Stimulated activated effector memory CD8-positive, alpha-beta T cell treated with anti-CD3 and anti-CD28 coated beads, Interleukin-12 subunit alpha, Interleukin-12 subunit beta, amount 100 ng/mL, for 72 hours (primary cell): ENCODE measurements around the gene GFOD1.
"Not testable (repeated sequence)": the region's sequence is repeated elsewhere in the genome, so short reads cannot be mapped to it uniquely, and the experiment has no call there.

ENCODE experiments used
- ATAC-seq: fragments of 150-1000 bp; cut with Tn5 transposase; 2 replicates; pipeline ENCODE4 v1.10.0; 2021
- DNase-seq, 2 donors: peaks; one replicate each; pipeline ENCODE4 v3.0.0; 2021 to 2022; ENCODE audit warnings: low spot score in 2 of 2
- H3K27ac Mint-ChIP-seq: one replicate; pipeline ENCODE4 v1.8.0; 2022; ENCODE audit warnings: mild to moderate bottlenecking, mixed read lengths
- H3K36me3 Mint-ChIP-seq: one replicate; pipeline ENCODE4 v1.8.0; 2022; ENCODE audit warnings: mild to moderate bottlenecking, mixed read lengths
- H3K4me1 Mint-ChIP-seq: one replicate; pipeline ENCODE4 v1.8.0; 2022; ENCODE audit warnings: mixed read lengths
- H3K4me3 Mint-ChIP-seq: one replicate; pipeline ENCODE4 v1.8.0; 2022; ENCODE audit warnings: mild to moderate bottlenecking, mixed read lengths
- H3K9me3 Mint-ChIP-seq: one replicate; pipeline ENCODE4 v1.8.0; 2022; ENCODE audit warnings: mixed read lengths

The GFOD1 gene

DNA sequence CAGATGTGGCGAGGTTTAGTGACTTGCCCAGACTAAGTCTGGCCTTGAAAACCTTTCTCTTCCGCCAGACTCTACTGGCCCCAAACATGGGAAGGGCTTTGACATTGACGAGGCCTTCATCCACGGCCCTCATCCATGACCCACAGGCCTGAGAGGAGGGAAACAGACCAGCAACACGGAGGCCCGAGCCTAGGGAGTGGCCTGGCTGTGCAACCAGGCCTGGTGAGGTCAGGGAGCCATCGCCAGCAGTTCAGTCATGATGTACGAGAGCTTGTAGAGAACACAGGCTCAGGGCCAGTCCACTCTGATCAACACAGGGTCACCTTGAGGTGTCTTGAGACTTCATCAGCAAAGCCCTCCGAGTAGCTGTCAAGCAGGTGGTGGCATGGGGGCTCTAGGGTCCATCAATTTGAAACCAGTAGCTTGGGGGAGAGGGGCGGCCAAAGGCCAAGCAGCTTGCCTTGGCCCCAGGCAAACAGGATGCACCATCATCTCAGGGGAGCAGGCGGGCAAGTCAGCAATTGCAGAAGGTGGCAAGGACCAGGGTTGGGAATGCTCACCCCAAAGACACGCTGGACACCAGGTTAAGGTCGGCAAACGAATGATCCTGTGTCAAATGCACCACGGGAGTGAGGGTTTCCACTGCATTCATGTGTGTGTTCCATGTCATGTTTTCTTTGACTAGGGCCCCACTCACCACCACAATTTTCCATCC is 36.1 kb downstream of the GFOD1 start:
- no peaks in the 10 kb centered on the region for H3K9me3 Mint-ChIP-seq
- H3K4me1 Mint-ChIP-seq = peaks cover 41% of the 10 kb centered on the region
- DNase-seq (no peak), ATAC-seq (no peak)
- no peak overlapping the region for H3K27ac Mint-ChIP-seq
- peaks cover 14% of the 10 kb centered on the region for H3K36me3 Mint-ChIP-seq
- H3K4me3 Mint-ChIP-seq = no peak overlapping the region

GRCh38 chr6:13450628-13451027 is 36.8 kb downstream of the GFOD1 start:
- no peak for ATAC-seq
- DNase-seq = no peak
- H3K27ac Mint-ChIP-seq = no peak overlapping the region
- H3K9me3 Mint-ChIP-seq = no peaks in the 10 kb centered on the region
- H3K4me3 Mint-ChIP-seq = no peak overlapping the region
- peaks cover 36% of the 10 kb centered on the region for H3K4me1 Mint-ChIP-seq
- H3K36me3 Mint-ChIP-seq = peaks cover 14% of the 10 kb centered on the region

DNA sequence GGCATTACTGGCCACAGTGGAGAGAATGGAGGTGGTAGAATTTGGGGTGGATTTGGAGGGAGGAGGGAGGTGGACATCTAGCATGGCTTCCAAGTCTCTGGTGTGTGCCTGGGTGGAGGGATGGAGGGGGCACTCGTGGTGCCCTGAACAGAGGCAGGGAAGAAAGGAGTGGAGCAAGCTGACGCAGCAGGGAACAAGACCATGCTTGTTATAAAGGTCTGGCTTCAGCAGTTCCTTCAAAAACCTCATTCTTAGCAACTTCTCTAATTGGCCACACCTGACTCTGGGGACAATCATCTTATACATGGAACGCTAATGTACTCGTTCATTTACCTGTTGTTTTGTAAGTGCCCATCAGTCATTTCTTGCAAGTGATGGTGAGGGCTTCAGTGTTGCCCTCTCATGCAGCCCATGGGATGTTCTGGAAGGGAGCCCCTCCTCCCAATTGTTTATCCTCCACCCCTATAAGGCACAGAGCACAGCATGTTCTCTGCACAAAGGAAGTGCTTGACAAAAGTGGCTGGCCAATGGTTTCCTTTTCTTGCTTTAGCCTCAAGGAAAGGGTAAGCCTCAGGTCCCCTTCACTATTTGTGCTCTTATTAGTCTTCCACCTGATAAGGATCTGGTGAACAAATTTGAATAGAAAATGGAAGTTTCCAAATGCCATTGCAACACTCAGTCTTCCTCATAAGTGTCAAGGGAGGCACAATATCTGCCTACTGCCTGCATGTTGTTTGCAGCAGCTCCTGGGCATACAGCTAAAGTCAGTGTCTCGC is 39.3 kb downstream of the GFOD1 start:
- no peaks in the 10 kb centered on the region for H3K36me3 Mint-ChIP-seq
- ATAC-seq (peak; percentile 26), DNase-seq (no peak)
- H3K4me1 Mint-ChIP-seq = peaks cover 16% of the 10 kb centered on the region
- no peak overlapping the region for H3K4me3 Mint-ChIP-seq
- H3K9me3 Mint-ChIP-seq = no peaks in the 10 kb centered on the region
- H3K27ac Mint-ChIP-seq = peak overlapping the region; percentile 27

GRCh38 chr6:13446381-13446780 is 41.0 kb downstream of the GFOD1 start:
- Mint-ChIP-seq H3K27ac (no peak overlapping the region), H3K36me3 (no peaks in the 10 kb centered on the region), H3K4me3 (no peak overlapping the region), H3K4me1 (peaks cover 16% of the 10 kb centered on the region), H3K9me3 (no peaks in the 10 kb centered on the region)
- ATAC-seq (no peak), DNase-seq (no peak)

DNA sequence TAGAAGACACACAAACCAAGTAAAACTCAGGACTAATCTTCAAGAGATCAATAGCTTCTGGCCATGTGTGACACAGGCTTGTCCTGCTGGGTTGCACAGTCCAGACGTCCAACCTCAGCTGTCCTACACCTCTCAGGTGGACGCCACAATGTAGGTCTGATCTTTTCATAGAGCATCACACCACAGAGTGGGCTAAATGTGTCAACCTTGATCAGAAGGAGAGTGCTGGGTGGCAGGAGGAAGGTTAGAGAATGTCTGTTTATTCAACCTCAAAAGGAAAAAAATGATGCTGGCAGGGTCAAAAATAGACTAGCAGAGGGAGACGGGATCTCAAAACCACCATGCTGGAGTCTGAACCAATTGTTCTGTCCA is 41.7 kb downstream of the GFOD1 start:
- Mint-ChIP-seq H3K36me3 (no peaks in the 10 kb centered on the region), H3K4me1 (peaks cover 16% of the 10 kb centered on the region), H3K9me3 (no peaks in the 10 kb centered on the region), H3K4me3 (no peak overlapping the region), H3K27ac (no peak overlapping the region)
- DNase-seq (no peak), ATAC-seq (no peak)

- H3K4me1 Mint-ChIP-seq = peaks cover 16% of the 10 kb centered on the region
- ATAC-seq (no peak), DNase-seq (no peak)
- no peaks in the 10 kb centered on the region for H3K9me3 Mint-ChIP-seq
- H3K27ac Mint-ChIP-seq = no peak overlapping the region
- no peak overlapping the region for H3K4me3 Mint-ChIP-seq
- no peaks in the 10 kb centered on the region for H3K36me3 Mint-ChIP-seq
Measured at GRCh38 chr6:13445005-13445743, 42.2 kb downstream of the GFOD1 start.

DNA sequence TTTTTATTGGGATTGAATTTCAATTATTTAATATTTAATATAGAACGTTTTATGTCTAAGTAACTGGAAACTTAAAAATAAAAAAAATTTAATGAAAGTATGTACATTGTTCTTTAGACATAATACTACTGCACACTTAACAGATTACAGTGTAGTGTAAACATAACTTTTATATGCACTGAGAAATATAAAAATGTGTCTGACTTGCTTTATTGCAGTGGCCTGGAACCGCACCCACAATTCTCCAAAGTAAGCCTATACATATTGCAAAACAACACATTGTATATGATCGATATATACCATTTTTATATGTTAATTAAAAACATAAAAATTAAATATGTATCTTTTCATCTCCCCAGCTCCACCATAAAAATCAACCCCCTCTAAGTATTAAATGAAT is 42.8 kb downstream of the GFOD1 start:
- H3K27ac Mint-ChIP-seq = no peak overlapping the region
- no peak for ATAC-seq
- no peak overlapping the region for H3K4me3 Mint-ChIP-seq
- H3K9me3 Mint-ChIP-seq = no peaks in the 10 kb centered on the region
- no peak for DNase-seq
- peaks cover 16% of the 10 kb centered on the region for H3K4me1 Mint-ChIP-seq
- H3K36me3 Mint-ChIP-seq = no peaks in the 10 kb centered on the region

GRCh38 chr6:13443978-13444377 is 43.4 kb downstream of the GFOD1 start:
- peaks cover 16% of the 10 kb centered on the region for H3K4me1 Mint-ChIP-seq
- not testable (repeated sequence) for H3K9me3 Mint-ChIP-seq

DNA sequence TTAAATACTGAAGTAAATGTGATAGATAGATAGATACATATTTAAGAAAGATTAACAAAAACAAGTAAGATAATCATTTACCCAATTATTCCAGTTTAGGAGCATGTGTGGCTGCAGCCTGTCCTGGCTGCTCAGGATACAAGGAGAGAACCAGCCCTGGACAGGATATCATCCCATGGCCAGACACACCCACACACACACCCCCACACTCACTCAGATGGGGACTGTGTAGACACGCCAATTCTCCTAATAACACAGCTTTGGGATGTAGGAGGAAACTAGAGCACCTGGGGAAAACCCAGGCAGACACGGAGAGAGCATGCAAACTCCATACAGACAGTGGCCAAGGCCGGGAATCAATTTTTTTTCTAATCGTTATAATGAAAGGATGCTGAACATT is 45.6 kb downstream of the GFOD1 start:
- no peak for ATAC-seq
- Mint-ChIP-seq H3K4me3 (no peak overlapping the region), H3K9me3 (no peaks in the 10 kb centered on the region), H3K27ac (no peak overlapping the region), H3K4me1 (peaks cover 6% of the 10 kb centered on the region), H3K36me3 (no peaks in the 10 kb centered on the region)
- DNase-seq = no peak

More at GRCh38 chr6:13443978-13444377, 43.4 kb downstream of the GFOD1 start:
- H3K4me3 Mint-ChIP-seq, H3K27ac Mint-ChIP-seq, DNase-seq, H3K36me3 Mint-ChIP-seq, ATAC-seq: not testable (repeated sequence)

DNA sequence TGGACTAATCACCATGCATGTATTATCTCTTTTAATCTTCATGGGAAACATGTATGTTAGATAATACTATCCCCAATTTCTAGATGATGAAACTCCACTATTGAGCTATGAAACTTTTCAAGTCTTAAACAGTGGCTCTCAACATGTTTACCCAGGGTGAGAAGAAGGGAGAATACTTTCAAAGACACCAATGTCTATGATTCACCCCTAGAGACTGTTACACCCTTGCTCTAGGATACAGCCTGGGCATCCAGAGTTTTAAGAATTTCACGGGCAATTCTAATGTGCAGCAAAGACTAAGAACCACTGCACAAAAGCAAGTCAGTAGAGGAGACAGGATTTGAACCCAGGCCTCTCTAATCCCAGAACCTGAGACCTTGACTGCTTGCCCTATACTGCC is 47.8 kb downstream of the GFOD1 start:
- ATAC-seq = no peak
- peaks cover 20% of the 10 kb centered on the region for H3K4me1 Mint-ChIP-seq
- H3K9me3 Mint-ChIP-seq = peaks cover 3% of the 10 kb centered on the region
- no peak for DNase-seq
- no peaks in the 10 kb centered on the region for H3K36me3 Mint-ChIP-seq
- no peak overlapping the region for H3K4me3 Mint-ChIP-seq
- H3K27ac Mint-ChIP-seq = no peak overlapping the region

GRCh38 chr6:13438126-13438525 is 49.3 kb downstream of the GFOD1 start:
- peaks cover 6% of the 10 kb centered on the region for H3K9me3 Mint-ChIP-seq
- H3K36me3 Mint-ChIP-seq = no peaks in the 10 kb centered on the region
- no peak overlapping the region for H3K27ac Mint-ChIP-seq
- no peak for ATAC-seq
- H3K4me1 Mint-ChIP-seq = peaks cover 33% of the 10 kb centered on the region
- DNase-seq = no peak
- no peak overlapping the region for H3K4me3 Mint-ChIP-seq

- ATAC-seq (no peak), DNase-seq (no peak)
- Mint-ChIP-seq H3K36me3 (no peaks in the 10 kb centered on the region), H3K4me1 (peaks cover 40% of the 10 kb centered on the region), H3K4me3 (no peak overlapping the region), H3K27ac (peak overlapping the region; percentile 70), H3K9me3 (peaks cover 6% of the 10 kb centered on the region)
Measured at GRCh38 chr6:13437218-13437996, 50.0 kb downstream of the GFOD1 start.

DNA sequence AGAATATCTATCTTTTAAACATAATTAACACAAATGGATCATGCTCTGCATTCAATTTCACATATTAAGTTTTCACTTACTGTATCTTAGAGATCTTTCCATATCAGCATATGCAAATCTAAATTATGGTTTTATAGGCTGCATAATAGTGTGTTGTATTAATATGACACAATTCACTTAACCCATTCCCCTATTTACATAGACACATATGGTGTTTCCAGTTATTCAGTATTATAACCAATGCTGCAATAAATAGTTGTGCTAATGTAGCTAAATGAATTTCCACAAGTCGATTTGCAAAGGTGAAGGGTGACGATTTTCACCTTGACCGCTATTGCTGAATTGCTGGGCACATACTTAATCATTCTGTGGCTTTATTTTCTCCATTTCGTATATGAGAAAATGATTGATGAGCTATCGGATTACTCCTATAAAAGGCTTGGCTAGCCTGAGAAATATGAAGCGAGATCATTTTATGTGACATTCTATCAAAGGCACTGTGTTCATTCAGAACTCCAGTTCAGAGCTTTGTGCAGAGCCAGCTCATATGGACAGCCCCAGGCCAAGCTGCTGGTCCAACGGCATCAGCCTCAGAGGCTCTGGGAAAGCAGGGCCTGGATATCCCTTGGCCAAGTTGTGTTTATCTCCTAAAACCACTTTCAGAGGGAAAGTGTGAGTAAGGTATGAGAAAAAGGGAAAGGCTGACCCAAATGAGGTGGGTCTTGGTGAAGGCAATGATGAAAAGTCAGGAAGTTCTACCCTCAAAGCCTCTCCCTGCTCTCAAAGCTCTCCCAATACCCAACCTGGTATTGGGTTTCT is 50.8 kb downstream of the GFOD1 start:
- DNase-seq (no peak), ATAC-seq (no peak)
- H3K9me3 Mint-ChIP-seq = peaks cover 6% of the 10 kb centered on the region
- H3K36me3 Mint-ChIP-seq = no peaks in the 10 kb centered on the region
- H3K27ac Mint-ChIP-seq = peak overlapping the region; percentile 83
- peaks cover 48% of the 10 kb centered on the region for H3K4me1 Mint-ChIP-seq
- H3K4me3 Mint-ChIP-seq = peak overlapping the region; percentile 57

DNA sequence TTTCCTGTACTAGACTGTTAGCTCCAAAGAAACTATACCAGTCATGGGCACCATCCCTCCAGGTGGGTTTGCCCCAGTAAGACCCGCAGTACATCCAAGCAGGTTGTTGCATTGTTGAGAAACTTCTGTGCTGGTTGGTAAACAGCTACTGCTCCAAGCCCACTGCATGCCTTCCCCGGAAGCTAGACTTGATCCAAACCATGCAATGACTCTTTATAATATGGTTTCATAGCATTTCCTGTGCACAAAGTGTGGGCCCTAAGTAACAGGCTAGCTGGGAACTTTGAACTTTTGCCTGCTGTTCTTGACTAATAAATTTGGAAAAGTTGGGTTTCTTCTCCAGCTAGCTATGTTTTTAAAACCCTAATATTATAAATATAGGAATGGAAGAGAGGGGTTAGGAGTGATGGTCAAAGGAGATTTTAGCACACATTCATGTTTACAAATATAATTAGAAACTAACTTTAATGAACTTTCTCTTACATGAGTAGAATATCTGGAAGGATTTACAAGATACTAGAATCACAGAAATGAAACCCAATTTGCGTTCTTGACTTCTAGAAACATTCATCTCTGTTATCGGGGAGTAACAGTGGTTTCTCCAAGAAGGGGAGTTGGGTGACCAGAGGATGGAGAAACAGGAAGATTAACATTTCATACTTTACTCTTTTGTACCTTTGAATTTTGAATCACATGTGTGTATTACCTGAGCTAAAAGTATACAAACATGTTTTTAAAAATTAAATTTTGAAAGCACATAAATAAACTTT is 51.7 kb downstream of the GFOD1 start:
- Mint-ChIP-seq H3K27ac (peak overlapping the region; percentile 83), H3K9me3 (peaks cover 6% of the 10 kb centered on the region), H3K4me1 (peaks cover 58% of the 10 kb centered on the region), H3K36me3 (no peaks in the 10 kb centered on the region), H3K4me3 (peak overlapping the region; percentile 57)
- no peak for ATAC-seq
- DNase-seq = no peak
